HepG2 (cell line): ENCODE data around the gene TPRN. TPM values are rescaled to one million over a fixed set of nuclear protein-coding genes. Genes with fewer than 3 reads are reported as not detected.

Source experiments
- FOSL1 ChIP-seq: sonication (generic); formaldehyde crosslinking; IDR thresholded peaks from 2 replicates; pipeline ENCODE4 v1.9.0; 2021; ENCODE audit warnings: missing genetic modification reagents, borderline replicate concordance
- GABPB1 ChIP-seq: IDR thresholded peaks from 2 replicates; pipeline ENCODE4 v1.6.1; 2016; ENCODE audit warnings: mild to moderate bottlenecking, missing genetic modification reagents, moderate library complexity, missing compliant biosample characterization
- HDAC2 ChIP-seq: sonication (generic); formaldehyde crosslinking; IDR thresholded peaks from 2 replicates; pipeline ENCODE4 v1.4.0; 2020; ENCODE audit warnings: missing genetic modification reagents
- MTF1 ChIP-seq: sonication (generic); formaldehyde crosslinking; IDR thresholded peaks from 2 replicates; pipeline ENCODE4 v1.5.0; 2020; ENCODE audit warnings: missing genetic modification reagents
- MXD4 ChIP-seq: IDR thresholded peaks from 2 replicates; pipeline ENCODE4 v1.6.1; 2016; ENCODE audit warnings: mild to moderate bottlenecking, missing biosample characterization, missing genetic modification reagents
- NR2F2 ChIP-seq: IDR thresholded peaks from 2 replicates; pipeline ENCODE4 v1.6.1; 2012; ENCODE audit warnings: low read depth, inconsistent platforms, borderline replicate concordance
- POLR2AphosphoS5 ChIP-seq: IDR thresholded peaks from 2 replicates; pipeline ENCODE4 v1.6.1; 2012; ENCODE audit warnings: low read depth, low read length
- REL ChIP-seq: sonication (generic); formaldehyde crosslinking; conservative IDR thresholded peaks from 2 replicates; pipeline ENCODE4 v1.8.0; 2022; ENCODE audit warnings: mild to moderate bottlenecking, missing genetic modification reagents, moderate library complexity
- SOX6 ChIP-seq, 2 experiments: fragments of 450-650 bp in 1 of 2; sonication (generic) in 1 of 2; formaldehyde crosslinking in 1 of 2; IDR thresholded peaks; 2 replicates each; pipeline versions ENCODE4 v1.4.0 to v1.6.1; 2017 to 2020; ENCODE audit warnings: antibody characterized with exemption in 1 of 2, mild to moderate bottlenecking in 1 of 2, missing genetic modification reagents in 1 of 2
- ZFP36 ChIP-seq: fragments of 150-350 bp; IDR thresholded peaks from 2 replicates; pipeline ENCODE4 v1.6.1; 2018; ENCODE audit warnings: borderline replicate concordance, low read length, low read depth; ENCODE audit not compliant: partially characterized antibody
- ZFP90 ChIP-seq: sonication (generic); formaldehyde crosslinking; IDR thresholded peaks from 2 replicates; pipeline ENCODE4 v1.8.0; 2022; ENCODE audit warnings: missing genetic modification reagents, mild to moderate bottlenecking, inconsistent platforms, borderline replicate concordance
- ZNF143 ChIP-seq: sonication (generic); formaldehyde crosslinking; IDR thresholded peaks from 2 replicates; pipeline ENCODE4 v1.4.0; 2020; ENCODE audit warnings: missing genetic modification reagents
- ZNF225 ChIP-seq: sonication (generic); formaldehyde crosslinking; IDR thresholded peaks from 2 replicates; pipeline ENCODE4 v1.4.0; 2020; ENCODE audit warnings: mild to moderate bottlenecking, missing genetic modification reagents
- ZNF431 ChIP-seq: sonication (generic); formaldehyde crosslinking; IDR thresholded peaks from 2 replicates; pipeline ENCODE4 v1.9.0; 2022; ENCODE audit warnings: missing genetic modification reagents, low read depth, mild to moderate bottlenecking, borderline replicate concordance
- ZNF567 ChIP-seq: sonication (generic); formaldehyde crosslinking; IDR thresholded peaks from 2 replicates; pipeline ENCODE4 v1.8.1; 2023; ENCODE audit warnings: mild to moderate bottlenecking, missing genetic modification reagents, borderline replicate concordance
- ZSCAN30 ChIP-seq: sonication (generic); formaldehyde crosslinking; IDR thresholded peaks from 2 replicates; pipeline ENCODE4 v1.5.0; 2020; ENCODE audit warnings: mild to moderate bottlenecking, missing genetic modification reagents
- ZZZ3 ChIP-seq: sonication (generic); formaldehyde crosslinking; IDR thresholded peaks from 2 replicates; pipeline ENCODE4 v1.4.0; 2020; ENCODE audit warnings: missing genetic modification reagents, mild to moderate bottlenecking, borderline replicate concordance
- polyA plus RNA-seq, 8 experiments: library from polyadenylated mRNA; depleted of rRNA in 3 of 8; stranded (reverse) in 7 of 8; unstranded in 1 of 8; fragments of >200 nt; fragmentation: Illumina TruSeq in 4 of 8; extraction: Trizol in 4 of 8; gene quantifications; 2 replicates each; pipeline versions ENCODE4 v1.2.1 to v1.2.3, GENCODE V29; 2011 to 2016; ENCODE audit warnings: low read depth in 4 of 8, missing spikeins in 1 of 8, mixed read lengths in 1 of 8; ENCODE audit not compliant: insufficient read depth in 1 of 8
- total RNA-seq, 5 experiments: library from RNA; depleted of rRNA; stranded (reverse); fragments of >200 nt; fragmentation: Illumina TruSeq; extraction: Trizol; gene quantifications; 2 replicates each; pipeline ENCODE4 v1.2.3, GENCODE V29; 2016; ENCODE audit warnings: low read depth in 1 of 5
- TF ChIP-seq, protein P1 (sequence below): sonication (generic); formaldehyde crosslinking; IDR thresholded peaks from 2 replicates; pipeline ENCODE4 v1.4.0; 2020; ENCODE audit warnings: mild to moderate bottlenecking, missing genetic modification reagents
- TF ChIP-seq, protein P2 (sequence below): sonication (generic); formaldehyde crosslinking; IDR thresholded peaks from 2 replicates; pipeline ENCODE4 v1.8.0; 2022; ENCODE audit warnings: missing genetic modification reagents, low read depth, mild to moderate bottlenecking, borderline replicate concordance
- TF ChIP-seq, protein P3 (sequence below): sonication (generic); formaldehyde crosslinking; IDR thresholded peaks from 2 replicates; pipeline ENCODE4 v1.8.0; 2022; ENCODE audit warnings: mild to moderate bottlenecking, missing genetic modification reagents, moderate library complexity

TPRN gene
- total and polyA plus RNA-seq, 2 of the 13 experiments (the other 11 are each of a cell fraction or from before 2014, with no cell fraction given): 10.1 to 19.2 TPM

DNA sequence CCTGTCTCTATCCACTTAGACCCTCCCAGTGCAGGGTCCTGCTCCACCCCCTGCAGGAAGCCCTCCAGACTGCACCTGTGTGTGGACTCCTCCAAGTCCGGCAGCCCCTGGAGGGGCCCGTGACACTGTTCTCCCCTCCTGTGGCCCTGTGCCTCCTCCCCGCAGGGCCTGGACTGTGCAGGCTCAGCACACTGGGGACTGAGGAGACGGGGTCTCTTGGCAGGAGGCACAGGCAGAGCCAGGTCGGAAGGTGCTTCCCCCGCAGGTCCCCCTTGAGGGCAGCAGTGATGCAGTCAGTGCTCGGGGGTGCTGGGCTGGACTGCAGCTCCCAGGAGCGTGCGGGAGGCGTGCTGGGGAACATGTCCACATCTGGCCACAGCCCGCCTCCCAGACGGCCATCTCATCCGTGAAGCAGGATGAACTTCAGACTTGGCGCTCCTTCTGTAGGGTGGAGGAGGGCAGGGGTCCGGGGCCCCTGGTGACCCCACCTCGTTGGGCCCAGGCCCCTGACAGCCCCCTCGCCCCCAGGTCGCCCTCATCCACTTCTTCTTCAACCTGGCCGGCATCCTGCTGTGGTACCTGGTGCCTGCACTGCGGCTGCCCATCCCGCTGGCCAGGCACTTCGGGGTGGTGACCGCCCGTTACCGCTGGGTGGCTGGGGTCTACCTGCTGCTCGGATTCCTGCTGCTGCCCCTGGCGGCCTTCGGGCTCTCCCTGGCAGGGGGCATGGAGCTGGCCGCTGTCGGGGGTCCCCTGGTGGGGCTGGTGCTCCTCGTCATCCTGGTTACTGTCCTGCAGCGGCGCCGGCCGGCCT lies 35.1 kb upstream of the TPRN start (continued):
- TF ChIP-seq, protein P1, sequence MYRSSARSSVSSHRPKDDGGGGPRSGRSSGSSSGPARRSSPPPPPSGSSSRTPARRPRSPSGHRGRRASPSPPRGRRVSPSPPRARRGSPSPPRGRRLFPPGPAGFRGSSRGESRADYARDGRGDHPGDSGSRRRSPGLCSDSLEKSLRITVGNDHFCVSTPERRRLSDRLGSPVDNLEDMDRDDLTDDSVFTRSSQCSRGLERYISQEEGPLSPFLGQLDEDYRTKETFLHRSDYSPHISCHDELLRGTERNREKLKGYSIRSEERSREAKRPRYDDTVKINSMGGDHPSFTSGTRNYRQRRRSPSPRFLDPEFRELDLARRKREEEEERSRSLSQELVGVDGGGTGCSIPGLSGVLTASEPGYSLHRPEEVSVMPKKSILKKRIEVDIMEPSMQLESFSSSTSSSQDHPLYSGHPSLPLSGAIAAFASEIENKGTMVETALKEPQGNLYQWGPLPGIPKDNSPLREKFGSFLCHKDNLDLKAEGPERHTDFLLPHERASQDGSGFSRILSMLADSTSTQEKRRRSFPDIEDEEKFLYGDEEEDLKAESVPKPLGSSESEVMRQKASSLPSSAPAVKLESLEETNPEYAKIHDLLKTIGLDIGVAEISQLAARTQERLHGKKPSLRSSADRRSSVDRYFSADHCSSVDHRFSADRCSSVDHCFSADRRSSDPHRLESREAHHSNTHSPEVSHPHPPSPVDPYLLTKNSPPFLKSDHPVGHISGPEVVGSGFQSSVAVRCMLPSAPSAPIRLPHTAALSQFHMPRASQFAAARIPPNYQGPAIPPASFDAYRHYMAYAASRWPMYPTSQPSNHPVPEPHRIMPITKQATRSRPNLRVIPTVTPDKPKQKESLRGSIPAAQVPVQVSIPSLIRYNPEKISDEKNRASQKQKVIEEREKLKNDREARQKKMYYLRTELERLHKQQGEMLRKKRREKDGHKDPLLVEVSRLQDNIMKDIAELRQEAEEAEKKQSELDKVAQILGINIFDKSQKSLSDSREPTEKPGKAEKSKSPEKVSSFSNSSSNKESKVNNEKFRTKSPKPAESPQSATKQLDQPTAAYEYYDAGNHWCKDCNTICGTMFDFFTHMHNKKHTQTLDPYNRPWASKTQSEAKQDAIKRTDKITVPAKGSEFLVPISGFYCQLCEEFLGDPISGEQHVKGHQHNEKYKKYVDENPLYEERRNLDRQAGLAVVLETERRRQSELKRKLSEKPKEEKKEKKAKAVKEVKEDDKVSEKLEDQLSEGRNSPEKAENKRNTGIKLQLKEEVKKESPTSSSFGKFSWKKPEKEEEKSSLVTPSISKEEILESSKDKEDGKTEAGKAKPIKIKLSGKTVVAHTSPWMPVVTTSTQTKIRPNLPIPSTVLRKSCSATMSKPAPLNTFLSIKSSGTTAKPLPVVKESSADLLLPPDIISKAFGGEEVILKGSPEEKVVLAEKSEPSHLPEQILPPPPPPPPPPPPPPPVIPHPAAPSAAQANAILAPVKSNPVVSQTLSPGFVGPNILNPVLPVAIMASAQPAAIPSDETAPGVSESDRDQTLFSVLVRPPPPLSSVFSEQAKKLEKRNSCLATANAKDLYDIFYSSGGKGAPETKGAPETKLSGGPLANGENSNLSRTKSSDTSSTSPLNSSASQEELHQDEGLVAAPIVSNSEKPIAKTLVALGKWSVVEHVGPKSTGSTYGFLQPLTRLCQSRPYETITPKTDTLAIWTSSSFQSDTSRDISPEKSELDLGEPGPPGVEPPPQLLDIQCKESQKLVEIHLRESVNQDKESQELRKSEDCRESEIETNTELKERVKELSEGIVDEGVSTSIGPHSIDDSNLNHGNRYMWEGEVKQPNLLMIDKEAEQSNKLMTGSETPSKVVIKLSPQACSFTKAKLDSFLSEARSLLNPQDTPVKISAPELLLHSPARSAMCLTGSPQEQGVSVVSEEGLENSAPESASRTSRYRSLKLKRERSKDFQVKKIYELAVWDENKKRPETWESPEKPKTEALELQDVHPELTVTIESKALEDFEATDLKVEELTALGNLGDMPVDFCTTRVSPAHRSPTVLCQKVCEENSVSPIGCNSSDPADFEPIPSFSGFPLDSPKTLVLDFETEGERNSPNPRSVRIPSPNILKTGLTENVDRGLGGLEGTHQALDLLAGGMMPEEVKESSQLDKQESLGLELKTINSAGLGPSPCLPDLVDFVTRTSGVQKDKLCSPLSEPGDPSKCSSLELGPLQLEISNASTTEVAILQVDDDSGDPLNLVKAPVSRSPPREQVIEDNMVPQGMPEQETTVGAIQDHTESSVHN (CRISPR knock-in tag): no peak
- TF ChIP-seq FOSL1 (CRISPR knock-in tag): no peak
- no peak for TF ChIP-seq ZZZ3 (CRISPR knock-in tag)
- no peak for TF ChIP-seq MTF1 (CRISPR knock-in tag)
- TF ChIP-seq, protein P2, sequence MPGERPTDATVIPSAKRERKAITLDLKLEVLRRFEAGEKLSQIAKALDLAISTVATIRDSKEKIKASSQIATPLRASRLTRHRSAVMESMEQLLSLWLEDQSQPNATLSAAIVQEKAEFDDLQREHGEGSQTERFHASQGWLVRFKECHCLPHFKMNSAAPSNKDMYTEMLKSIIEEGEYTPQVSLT (CRISPR knock-in tag): no peak
- TF ChIP-seq ZNF225 (CRISPR knock-in tag): no peak
- TF ChIP-seq, protein P3, sequence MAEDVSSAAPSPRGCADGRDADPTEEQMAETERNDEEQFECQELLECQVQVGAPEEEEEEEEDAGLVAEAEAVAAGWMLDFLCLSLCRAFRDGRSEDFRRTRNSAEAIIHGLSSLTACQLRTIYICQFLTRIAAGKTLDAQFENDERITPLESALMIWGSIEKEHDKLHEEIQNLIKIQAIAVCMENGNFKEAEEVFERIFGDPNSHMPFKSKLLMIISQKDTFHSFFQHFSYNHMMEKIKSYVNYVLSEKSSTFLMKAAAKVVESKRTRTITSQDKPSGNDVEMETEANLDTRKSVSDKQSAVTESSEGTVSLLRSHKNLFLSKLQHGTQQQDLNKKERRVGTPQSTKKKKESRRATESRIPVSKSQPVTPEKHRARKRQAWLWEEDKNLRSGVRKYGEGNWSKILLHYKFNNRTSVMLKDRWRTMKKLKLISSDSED (CRISPR knock-in tag): no peak
- TF ChIP-seq GABPB1 (CRISPR knock-in tag): peak; percentile 44
- TF ChIP-seq ZNF431 (CRISPR knock-in tag): no peak
- peak; percentile 55; the same call in 1 of the 2 replicates for TF ChIP-seq ZNF143 (CRISPR knock-in tag)
- peak; percentile 57 for TF ChIP-seq ZFP36
- no peak for TF ChIP-seq REL (CRISPR knock-in tag)
- TF ChIP-seq ZFP90 (CRISPR knock-in tag): no peak
- TF ChIP-seq MXD4: no peak
- TF ChIP-seq POLR2AphosphoS5: no peak
- no peak for TF ChIP-seq SOX6 (IDR thresholded peaks at IDR 0.05)
- no peak for TF ChIP-seq SOX6 (CRISPR knock-in tag; IDR thresholded peaks at IDR 0.05)
- no peak for TF ChIP-seq ZNF567
- TF ChIP-seq ZSCAN30: no peak
- TF ChIP-seq HDAC2 (CRISPR knock-in tag): peak; percentile 60; the same call in 1 of the 2 replicates
- no peak for TF ChIP-seq NR2F2
